KMS-11 (cell line): ENCODE measurements around the gene LKAAEAR1.

Experiments used
- H2AFZ ChIP-seq: fragments of 200-600 bp; sonication (generic); 2 replicates; pipeline ENCODE4 v1.6.1; 2016; ENCODE audit warnings: antibody characterized with exemption, mixed run types, low read depth
- H3K27ac ChIP-seq: fragments of 200-600 bp; sonication (generic); 2 replicates; pipeline ENCODE4 v1.6.1; 2016; ENCODE audit warnings: mild to moderate bottlenecking, mixed run types
- H3K27me3 ChIP-seq: fragments of 200-600 bp; sonication (generic); 2 replicates; pipeline ENCODE4 v1.6.1; 2017; ENCODE audit warnings: mild to moderate bottlenecking, low read depth, mixed run types, moderate library complexity; ENCODE audit not compliant: insufficient read depth
- H3K36me3 ChIP-seq: fragments of 200-600 bp; sonication (generic); 2 replicates; pipeline ENCODE4 v1.6.1; 2017; ENCODE audit warnings: mild to moderate bottlenecking, mixed run types; ENCODE audit not compliant: insufficient read depth
- H3K4me1 ChIP-seq: fragments of 200-600 bp; sonication (generic); 2 replicates; pipeline ENCODE4 v1.6.1; 2016; ENCODE audit warnings: mild to moderate bottlenecking, low read depth, mixed run types; ENCODE audit not compliant: poor library complexity, severe bottlenecking
- H3K4me2 ChIP-seq: fragments of 200-600 bp; sonication (generic); 2 replicates; pipeline ENCODE4 v1.7.0; 2016; ENCODE audit warnings: mild to moderate bottlenecking, mixed run types
- H3K4me3 ChIP-seq: fragments of 200-600 bp; sonication (generic); IDR thresholded peaks from 2 replicates; pipeline ENCODE4 v1.6.1; 2017; ENCODE audit warnings: low read depth, low read length, mixed read lengths; ENCODE audit not compliant: insufficient read depth
- H3K79me2 ChIP-seq: fragments of 200-600 bp; sonication (generic); 2 replicates; pipeline ENCODE4 v1.6.1; 2016; ENCODE audit warnings: low read depth, mixed run types; ENCODE audit not compliant: insufficient read depth
- H3K9ac ChIP-seq: fragments of 200-600 bp; sonication (generic); 2 replicates; pipeline ENCODE4 v1.6.1; 2016; ENCODE audit warnings: mild to moderate bottlenecking, mixed run types
- H4K20me1 ChIP-seq: fragments of 200-600 bp; sonication (generic); 2 replicates; pipeline ENCODE4 v1.6.1; 2016; ENCODE audit warnings: mild to moderate bottlenecking, mixed run types; ENCODE audit not compliant: insufficient read depth
- CTCF ChIP-seq: fragments of 200-600 bp; sonication (generic); conservative IDR thresholded peaks from 2 replicates; pipeline ENCODE4 v1.6.1; 2017; ENCODE audit warnings: low read depth, mild to moderate bottlenecking, antibody characterized with exemption, low read length, moderate library complexity, mixed read lengths

Gene LKAAEAR1

DNA sequence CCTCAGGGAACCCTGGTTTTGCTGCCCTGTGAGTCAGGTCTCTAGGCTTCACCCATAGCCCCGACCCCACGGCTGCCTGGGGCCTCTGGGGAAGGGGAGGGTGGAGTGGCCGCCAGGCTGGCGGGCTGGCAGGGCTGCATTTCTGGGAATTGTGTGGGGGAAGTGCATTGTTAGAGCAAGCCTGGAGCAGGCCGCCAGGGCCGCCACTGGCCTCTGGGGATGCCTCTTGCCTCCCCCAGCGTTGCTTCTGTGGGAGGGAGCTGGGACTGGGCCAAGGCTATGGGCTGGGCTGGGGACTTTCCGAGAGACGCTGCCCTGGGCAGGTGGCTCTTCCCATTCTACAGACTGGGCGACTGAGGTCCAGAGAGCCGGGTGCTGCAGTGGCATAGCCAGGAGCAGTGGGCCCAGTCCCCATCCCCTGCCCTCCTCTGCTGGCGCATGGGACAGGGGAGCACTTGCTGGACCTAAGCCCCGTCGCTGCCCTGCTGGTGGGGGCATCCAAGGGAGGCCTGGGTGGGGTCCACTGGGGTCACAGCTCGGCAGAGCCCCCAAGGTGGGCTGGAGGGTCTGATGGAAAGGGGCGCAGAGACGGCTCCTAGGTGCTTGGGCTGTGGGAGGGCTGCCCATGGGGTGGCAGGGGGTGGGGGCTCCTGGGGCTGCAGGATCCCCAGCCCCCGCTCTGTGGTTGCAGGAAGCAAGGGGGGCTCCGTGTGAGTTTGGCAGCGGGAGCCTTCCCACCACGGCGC is 28.1 kb downstream of the LKAAEAR1 start:
- Histone ChIP-seq H3K4me3 (no peak overlapping the region), H3K79me2 (no peaks in the 10 kb centered on the region), H2AFZ (no peak overlapping the region), H3K27ac (no peak overlapping the region), H3K36me3 (no peaks in the 10 kb centered on the region), H4K20me1 (no peaks in the 10 kb centered on the region), H3K4me1 (peaks cover 34% of the 10 kb centered on the region), H3K9ac (no peak overlapping the region), H3K27me3 (peaks cover 39% of the 10 kb centered on the region), H3K4me2 (no peak overlapping the region)
- no peak for TF ChIP-seq CTCF

DNA sequence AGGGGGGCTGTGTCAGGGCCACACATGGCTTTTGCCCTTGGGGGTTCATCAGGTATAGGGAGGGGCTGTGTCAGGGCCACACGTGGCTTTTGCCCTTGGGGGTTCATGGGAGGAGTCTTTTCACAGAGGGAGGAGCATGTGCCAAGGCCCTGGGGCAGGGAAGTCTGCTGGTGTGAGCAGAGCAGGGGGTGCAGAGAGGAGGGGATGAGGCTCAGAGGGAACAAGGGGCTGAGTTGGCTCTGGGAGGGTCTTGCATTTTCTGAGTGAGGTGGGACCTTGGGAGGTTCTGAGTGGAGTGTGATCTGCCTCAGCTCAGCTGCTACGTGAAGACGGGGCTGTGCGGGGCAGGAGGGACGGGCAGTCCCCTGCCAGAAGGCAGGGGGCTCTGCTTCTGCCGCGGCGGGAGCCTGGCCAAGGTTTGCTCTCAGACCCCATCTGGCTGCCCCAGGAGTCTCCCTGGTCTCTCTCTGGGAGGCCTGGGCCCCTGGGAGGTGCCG is 28.8 kb downstream of the LKAAEAR1 start:
- no peak overlapping the region for H3K27ac ChIP-seq
- TF ChIP-seq CTCF = no peak

GRCh38 chr20:64053841-64054661 is 30.1 kb downstream of the LKAAEAR1 start:
- Histone ChIP-seq H3K27ac (no peak overlapping the region), H3K36me3 (no peaks in the 10 kb centered on the region), H3K9ac (no peak overlapping the region), H3K27me3 (peaks cover 43% of the 10 kb centered on the region), H2AFZ (no peak overlapping the region), H3K4me1 (peaks cover 34% of the 10 kb centered on the region), H3K79me2 (no peaks in the 10 kb centered on the region), H3K4me3 (no peak overlapping the region), H3K4me2 (no peak overlapping the region), H4K20me1 (no peaks in the 10 kb centered on the region)
- no peak for TF ChIP-seq CTCF

More for the DNA sequence above, 28.8 kb downstream of the LKAAEAR1 start:
- Histone ChIP-seq H3K36me3 (no peaks in the 10 kb centered on the region), H3K27me3 (peaks cover 45% of the 10 kb centered on the region), H3K4me1 (peaks cover 34% of the 10 kb centered on the region), H3K79me2 (no peaks in the 10 kb centered on the region), H4K20me1 (no peaks in the 10 kb centered on the region), H2AFZ (no peak overlapping the region), H3K9ac (no peak overlapping the region), H3K4me2 (no peak overlapping the region), H3K4me3 (no peak overlapping the region)

GRCh38 chr20:64052987-64053840 is 31.0 kb downstream of the LKAAEAR1 start:
- peaks cover 33% of the 10 kb centered on the region for H3K4me1 ChIP-seq
- no peak overlapping the region for H3K4me2 ChIP-seq
- no peak overlapping the region for H2AFZ ChIP-seq
- H3K27ac ChIP-seq = no peak overlapping the region
- no peak overlapping the region for H3K4me3 ChIP-seq
- no peaks in the 10 kb centered on the region for H3K36me3 ChIP-seq
- no peak overlapping the region for H3K9ac ChIP-seq
- H3K79me2 ChIP-seq = no peaks in the 10 kb centered on the region
- peaks cover 43% of the 10 kb centered on the region for H3K27me3 ChIP-seq
- no peaks in the 10 kb centered on the region for H4K20me1 ChIP-seq
- no peak for TF ChIP-seq CTCF
